Stimulated activated CD8-positive, alpha-beta memory T cell treated with anti-CD3 and anti-CD28 coated beads, Interleukin-4, amount 100 ng/mL, for 48 hours (primary cell): ENCODE results near the gene RERE.

Experiments
- DNase-seq: peaks from one replicate; pipeline ENCODE4 v3.0.0-alpha.2; 2020

Gene RERE

GRCh38 chr1:8312235-8313218 lies 504.9 kb downstream of the RERE start:
- DNase-seq = no peak

GRCh38 chr1:8311068-8311718 lies 506.2 kb downstream of the RERE start:
- DNase-seq = no peak

- DNase-seq = no peak
Measured at GRCh38 chr1:8307628-8308027, 509.8 kb downstream of the RERE start.

GRCh38 chr1:8303876-8304275 lies 513.6 kb downstream of the RERE start:
- DNase-seq = no peak

GRCh38 chr1:8303141-8303540 lies 514.3 kb downstream of the RERE start:
- no peak for DNase-seq
